C4-2B (cell line): Measurements from ENCODE around the gene KHDRBS2.

Experiments
- H3K27ac ChIP-seq: fragments of 450-650 bp; 2 replicates; pipeline ENCODE4 v1.5.1; 2017
- CTCF ChIP-seq: fragments of 450-650 bp; conservative IDR thresholded peaks from 2 replicates; pipeline ENCODE4 v1.5.1; 2017; ENCODE audit warnings: mild to moderate bottlenecking
- ZFX ChIP-seq: fragments of 450-650 bp; IDR thresholded peaks from 2 replicates; pipeline ENCODE4 v1.6.1; 2017

The KHDRBS2 gene

GRCh38 chr6:62039605-62040004, 246.4 kb downstream of the KHDRBS2 start:
- no peak for TF ChIP-seq ZFX
- TF ChIP-seq CTCF, result no peak
- no peak overlapping the region for H3K27ac ChIP-seq

DNA sequence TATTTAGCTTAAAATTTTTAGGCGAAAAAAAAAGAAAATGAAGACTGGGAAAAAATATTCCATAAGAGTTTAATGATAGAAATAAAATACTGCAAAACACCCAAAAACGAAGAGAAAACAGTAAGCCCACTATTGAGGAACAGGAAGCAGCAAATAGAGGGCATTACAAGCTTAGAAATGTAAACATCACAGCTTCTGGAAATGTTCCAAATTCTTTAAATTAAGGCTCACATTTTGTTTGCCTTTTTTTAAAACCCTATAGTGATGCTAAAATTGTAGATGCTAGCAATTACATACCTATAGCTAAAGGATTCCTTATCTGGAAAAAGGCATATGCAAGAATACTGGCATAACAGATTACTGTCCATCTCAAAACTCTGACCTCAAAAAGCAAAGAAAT, 248.6 kb downstream of the KHDRBS2 start:
- TF ChIP-seq ZFX, result no peak
- no peak for TF ChIP-seq CTCF
- H3K27ac ChIP-seq, result no peak overlapping the region

- no peak overlapping the region for H3K27ac ChIP-seq
- TF ChIP-seq CTCF, result peak; percentile 71
- no peak for TF ChIP-seq ZFX
Measured at GRCh38 chr6:62035952-62036351, 250.1 kb downstream of the KHDRBS2 start.

- no peak overlapping the region for H3K27ac ChIP-seq
- TF ChIP-seq CTCF, result no peak
Measured at GRCh38 chr6:62013719-62014118, 272.3 kb downstream of the KHDRBS2 start.

DNA sequence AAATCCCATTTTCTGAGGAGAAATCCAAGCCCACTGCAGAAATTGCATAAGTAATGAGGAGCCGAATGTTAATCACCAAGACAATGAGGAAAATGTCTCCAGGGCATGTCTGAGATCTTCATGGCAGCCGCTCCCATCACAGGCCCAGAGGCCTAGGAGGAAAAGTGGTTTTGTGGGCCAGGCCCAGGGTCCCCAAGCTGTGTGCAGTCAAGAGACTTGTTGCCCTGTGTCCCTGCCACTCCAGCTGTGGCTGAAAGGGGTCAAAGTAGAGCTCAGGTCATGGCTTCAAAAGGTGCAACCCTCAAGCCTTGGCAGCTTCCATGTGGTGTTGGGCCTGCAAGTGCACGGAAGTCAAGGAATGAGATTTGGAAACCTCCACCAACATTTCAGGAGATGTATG, 276.6 kb downstream of the KHDRBS2 start:
- TF ChIP-seq CTCF, result no peak
- H3K27ac ChIP-seq, result no peak overlapping the region

GRCh38 chr6:61989616-61990015, 296.4 kb downstream of the KHDRBS2 start:
- TF ChIP-seq CTCF, result no peak
- no peak for TF ChIP-seq ZFX
- H3K27ac ChIP-seq, result no peak overlapping the region

DNA sequence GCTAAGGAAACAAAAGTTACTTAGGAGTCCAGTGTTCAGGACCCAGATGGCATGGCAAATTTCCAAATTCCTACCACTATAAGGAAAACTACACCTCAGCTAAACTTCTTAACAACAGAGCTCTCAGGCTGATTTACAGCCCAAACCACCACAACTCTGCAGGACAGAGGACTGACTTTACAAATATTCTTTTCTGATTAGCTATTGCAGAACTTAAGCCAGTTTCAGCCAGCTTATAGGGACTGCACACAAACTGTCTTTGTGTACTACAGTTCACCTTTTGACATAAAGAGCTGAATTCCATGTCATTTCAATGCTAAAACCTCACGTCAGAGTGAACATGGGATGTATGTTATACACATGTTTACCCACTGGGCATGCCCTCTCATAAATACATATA, 305.4 kb downstream of the KHDRBS2 start:
- no peak overlapping the region for H3K27ac ChIP-seq
- no peak for TF ChIP-seq CTCF
- no peak for TF ChIP-seq ZFX
